Type B pancreatic cell (in vitro differentiated cells): ENCODE results near the gene CAPNS1. TPM values are rescaled to one million over a fixed set of nuclear protein-coding genes. Genes with fewer than 3 reads are reported as not detected.

Experiments used
- DNase-seq: peaks from one replicate; pipeline ENCODE4 v3.0.0; 2021; ENCODE audit warnings: mixed read lengths; ENCODE audit not compliant: unreplicated experiment; ENCODE audit errors: extremely low spot score
- H3K27ac Mint-ChIP-seq: 2 replicates; pipeline ENCODE4 v1.8.0; 2021; ENCODE audit warnings: mild to moderate bottlenecking, mixed read lengths
- H3K27me3 Mint-ChIP-seq: 2 replicates; pipeline ENCODE4 v1.8.0; 2021; ENCODE audit warnings: mixed read lengths
- H3K36me3 Mint-ChIP-seq: 2 replicates; pipeline ENCODE4 v1.8.0; 2021; ENCODE audit warnings: mixed read lengths
- H3K4me1 Mint-ChIP-seq: one replicate; pipeline ENCODE4 v1.8.0; 2021; ENCODE audit warnings: mixed read lengths; ENCODE audit not compliant: unreplicated experiment
- H3K4me3 Mint-ChIP-seq: 2 replicates; pipeline ENCODE4 v1.8.0; 2021; ENCODE audit warnings: mild to moderate bottlenecking, mixed read lengths
- H3K9me3 Mint-ChIP-seq: 2 replicates; pipeline ENCODE4 v1.8.0; 2021; ENCODE audit warnings: mixed read lengths
- total RNA-seq: library from RNA; stranded (reverse); gene quantifications from 2 replicates; pipeline ENCODE4 v1.2.1, GENCODE V29; 2021; ENCODE audit warnings: low replicate concordance
- TF ChIP-seq, protein P1 (sequence below): fragments of 200-600 bp; sonication (generic); conservative IDR thresholded peaks from 2 replicates; pipeline ENCODE4 v1.5.0; 2021; ENCODE audit warnings: antibody characterized with exemption, mild to moderate bottlenecking

Gene CAPNS1
- total RNA-seq, 1 donor from 2014 or later: 426 TPM

DNA sequence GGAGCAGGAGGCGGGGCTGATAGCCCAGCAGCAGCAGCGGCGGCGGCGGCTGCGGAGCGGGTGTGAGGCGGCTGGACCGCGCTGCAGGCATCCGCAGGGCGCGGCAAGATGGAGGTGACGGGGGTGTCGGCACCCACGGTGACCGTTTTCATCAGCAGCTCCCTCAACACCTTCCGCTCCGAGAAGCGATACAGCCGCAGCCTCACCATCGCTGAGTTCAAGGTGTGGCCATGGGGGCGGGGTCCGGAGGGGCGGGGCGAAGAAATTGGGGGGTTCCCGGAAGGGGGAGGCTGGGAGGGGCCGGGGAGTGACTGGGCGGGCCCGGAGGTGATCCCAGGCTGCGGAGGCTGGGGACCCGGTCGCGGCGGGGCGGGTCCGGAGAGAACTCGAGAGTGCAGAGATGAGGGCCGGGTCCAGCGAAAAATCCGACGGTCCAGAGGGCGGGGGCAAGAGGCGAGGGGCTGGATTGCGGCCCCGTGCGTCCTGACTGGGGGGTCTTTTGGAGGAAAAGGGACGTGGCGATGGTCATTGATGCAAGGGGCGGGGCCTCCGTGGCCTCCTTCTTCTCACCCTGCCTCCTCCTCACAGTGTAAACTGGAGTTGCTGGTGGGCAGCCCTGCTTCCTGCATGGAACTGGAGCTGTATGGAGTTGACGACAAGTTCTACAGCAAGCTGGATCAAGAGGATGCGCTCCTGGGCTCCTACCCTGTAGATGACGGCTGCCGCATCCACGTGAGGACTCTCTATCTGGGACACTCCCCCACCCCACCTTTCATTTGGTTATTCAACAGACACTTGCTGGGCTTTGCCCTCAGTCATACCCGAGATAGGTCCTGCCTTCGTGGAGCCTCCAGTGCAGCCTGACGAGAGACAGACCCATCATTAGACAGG, 24.2 kb upstream of the CAPNS1 start, which contains the start of gene TBCB:
Gene TBCB (plus strand): TSS at position 16 of the 891 bp plus-strand sequence. CDS start 93 bp downstream, at position 109.
- Mint-ChIP-seq H3K9me3 (no peaks in the 10 kb centered on the region), H3K27me3 (peaks cover 3% of the 10 kb centered on the region), H3K4me1 (peaks cover 28% of the 10 kb centered on the region), H3K4me3 (peak within 1 kb of the TSS; percentile 95), H3K27ac (peak within 1 kb of the TSS; percentile 97), H3K36me3 (peaks cover 13% of the 10 kb centered on the region)
- TF ChIP-seq, protein P1, sequence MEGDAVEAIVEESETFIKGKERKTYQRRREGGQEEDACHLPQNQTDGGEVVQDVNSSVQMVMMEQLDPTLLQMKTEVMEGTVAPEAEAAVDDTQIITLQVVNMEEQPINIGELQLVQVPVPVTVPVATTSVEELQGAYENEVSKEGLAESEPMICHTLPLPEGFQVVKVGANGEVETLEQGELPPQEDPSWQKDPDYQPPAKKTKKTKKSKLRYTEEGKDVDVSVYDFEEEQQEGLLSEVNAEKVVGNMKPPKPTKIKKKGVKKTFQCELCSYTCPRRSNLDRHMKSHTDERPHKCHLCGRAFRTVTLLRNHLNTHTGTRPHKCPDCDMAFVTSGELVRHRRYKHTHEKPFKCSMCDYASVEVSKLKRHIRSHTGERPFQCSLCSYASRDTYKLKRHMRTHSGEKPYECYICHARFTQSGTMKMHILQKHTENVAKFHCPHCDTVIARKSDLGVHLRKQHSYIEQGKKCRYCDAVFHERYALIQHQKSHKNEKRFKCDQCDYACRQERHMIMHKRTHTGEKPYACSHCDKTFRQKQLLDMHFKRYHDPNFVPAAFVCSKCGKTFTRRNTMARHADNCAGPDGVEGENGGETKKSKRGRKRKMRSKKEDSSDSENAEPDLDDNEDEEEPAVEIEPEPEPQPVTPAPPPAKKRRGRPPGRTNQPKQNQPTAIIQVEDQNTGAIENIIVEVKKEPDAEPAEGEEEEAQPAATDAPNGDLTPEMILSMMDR: no peak
- DNase-seq: no peak

DNA sequence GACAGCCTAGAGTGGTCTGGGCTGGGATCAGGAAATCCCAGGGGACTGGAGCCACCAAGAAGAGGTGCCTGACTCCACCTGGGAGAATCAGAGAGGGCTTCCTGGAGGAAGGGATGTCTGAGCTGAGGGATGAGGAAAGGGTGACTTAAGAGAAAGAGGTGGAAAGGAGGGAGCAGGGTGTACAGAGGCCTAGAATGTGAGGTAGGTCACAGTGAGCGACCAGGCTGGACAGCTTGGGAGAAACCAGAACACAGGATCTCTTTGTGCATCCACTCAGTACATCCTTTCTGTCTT, 23.6 kb upstream of the CAPNS1 start:
- peaks cover 13% of the 10 kb centered on the region for H3K36me3 Mint-ChIP-seq
- peak overlapping the region; percentile 97 for H3K27ac Mint-ChIP-seq
- no peak for DNase-seq
- no peaks in the 10 kb centered on the region for H3K9me3 Mint-ChIP-seq
- peaks cover 3% of the 10 kb centered on the region for H3K27me3 Mint-ChIP-seq
- peaks cover 28% of the 10 kb centered on the region for H3K4me1 Mint-ChIP-seq
- peak overlapping the region; percentile 95 for H3K4me3 Mint-ChIP-seq
- TF ChIP-seq, protein P1: no peak

DNA sequence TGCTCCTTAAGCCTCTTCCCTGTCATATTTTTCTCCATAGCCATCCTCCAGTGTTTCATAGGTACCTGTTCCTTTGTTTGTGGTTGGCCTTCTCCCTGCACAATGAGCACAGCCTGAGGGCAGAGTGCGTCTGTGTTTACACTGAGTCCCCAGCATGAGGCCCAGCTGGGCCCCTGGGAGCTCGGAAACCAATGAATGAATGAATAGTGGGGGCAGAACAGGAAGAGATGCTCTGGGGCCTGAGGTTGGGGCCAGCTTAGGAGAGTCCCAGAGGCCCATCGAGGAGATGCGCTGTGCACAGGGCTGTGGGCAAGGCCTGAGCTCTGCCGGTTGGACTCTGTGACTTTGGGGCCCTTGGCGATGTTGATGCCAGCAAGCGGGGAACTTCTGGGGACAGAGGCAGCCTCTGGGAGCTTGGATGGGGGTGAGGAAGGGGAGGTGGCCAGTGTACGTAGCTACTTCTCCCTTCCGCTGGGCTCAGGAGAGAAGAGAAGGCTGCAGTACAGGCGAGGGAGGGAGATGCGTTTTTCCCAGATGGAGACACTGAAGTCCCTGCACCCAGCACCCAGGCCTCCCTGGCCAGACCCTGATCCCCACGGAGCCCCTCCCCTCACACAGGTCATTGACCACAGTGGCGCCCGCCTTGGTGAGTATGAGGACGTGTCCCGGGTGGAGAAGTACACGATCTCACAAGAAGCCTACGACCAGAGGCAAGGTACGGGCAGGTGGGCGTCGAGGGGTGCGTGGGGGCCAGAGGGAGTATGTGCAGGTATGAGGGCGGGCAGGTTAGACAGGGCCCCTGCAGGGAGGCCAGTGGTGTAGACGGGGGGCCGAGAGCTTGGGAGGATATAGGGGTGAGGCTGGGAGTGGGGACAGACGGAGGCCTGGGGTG, 19.5 kb upstream of the CAPNS1 start:
- H3K36me3 Mint-ChIP-seq: peaks cover 4% of the 10 kb centered on the region
- no peaks in the 10 kb centered on the region for H3K9me3 Mint-ChIP-seq
- DNase-seq: no peak
- peak overlapping the region; percentile 58 for H3K4me3 Mint-ChIP-seq
- TF ChIP-seq, protein P1: no peak
- H3K27ac Mint-ChIP-seq: peak overlapping the region; percentile 75
- peaks cover 20% of the 10 kb centered on the region for H3K4me1 Mint-ChIP-seq
- H3K27me3 Mint-ChIP-seq: no peaks in the 10 kb centered on the region

DNA sequence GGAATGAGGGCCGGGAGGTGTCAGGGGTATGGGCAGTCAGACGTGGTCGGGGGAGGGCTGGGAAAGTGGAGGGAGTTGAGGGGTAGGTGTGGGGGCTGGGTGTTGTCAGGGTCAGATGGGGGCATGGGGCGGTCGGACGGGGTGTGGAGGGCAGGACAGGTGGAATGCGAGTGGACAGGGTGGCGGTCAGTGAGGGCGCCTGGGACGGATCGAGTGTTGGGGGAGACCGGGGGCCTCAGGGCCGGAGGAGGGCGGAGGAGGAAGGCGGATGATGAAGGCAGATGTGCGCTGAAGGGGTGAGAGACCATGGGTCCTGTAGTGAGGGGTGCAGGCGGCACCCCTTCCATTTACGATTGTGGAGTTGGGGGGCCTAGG, 18.9 kb upstream of the CAPNS1 start:
- H3K4me3 Mint-ChIP-seq: no peak overlapping the region

DNA sequence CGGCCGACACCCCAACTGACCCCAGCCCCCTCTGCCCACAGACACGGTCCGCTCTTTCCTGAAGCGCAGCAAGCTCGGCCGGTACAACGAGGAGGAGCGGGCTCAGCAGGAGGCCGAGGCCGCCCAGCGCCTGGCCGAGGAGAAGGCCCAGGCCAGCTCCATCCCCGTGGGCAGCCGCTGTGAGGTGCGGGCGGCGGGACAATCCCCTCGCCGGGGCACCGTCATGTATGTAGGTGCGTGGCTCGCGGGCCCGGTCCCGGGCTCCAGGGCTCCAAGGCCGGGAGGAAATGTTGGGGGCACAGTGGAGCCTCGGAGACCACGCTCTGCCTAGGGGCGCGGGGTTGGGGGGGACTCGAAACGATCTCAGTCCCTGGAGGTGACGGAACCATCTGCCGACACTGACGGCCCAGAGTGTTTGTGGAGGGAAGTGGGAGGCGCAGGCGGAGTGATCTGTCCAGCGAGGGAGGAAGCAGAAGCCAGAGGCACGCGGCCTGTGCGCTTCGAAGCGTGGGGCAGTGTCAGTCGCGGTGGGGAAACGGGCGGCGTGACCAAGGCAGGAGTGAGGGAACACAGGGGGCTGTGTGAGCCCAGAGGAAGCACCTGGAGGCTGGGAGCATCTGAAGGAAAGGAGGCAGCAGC, 18.3 kb upstream of the CAPNS1 start:
- H3K4me1 Mint-ChIP-seq: peaks cover 16% of the 10 kb centered on the region
- H3K27me3 Mint-ChIP-seq: no peaks in the 10 kb centered on the region
- no peak overlapping the region for H3K4me3 Mint-ChIP-seq
- no peak for DNase-seq
- TF ChIP-seq, protein P1: no peak
- peaks cover 4% of the 10 kb centered on the region for H3K36me3 Mint-ChIP-seq
- H3K27ac Mint-ChIP-seq: peak overlapping the region; percentile 67
- no peaks in the 10 kb centered on the region for H3K9me3 Mint-ChIP-seq

More for the DNA sequence above, 18.9 kb upstream of the CAPNS1 start:
- Mint-ChIP-seq H3K27me3 (no peaks in the 10 kb centered on the region), H3K9me3 (no peaks in the 10 kb centered on the region), H3K27ac (no peak overlapping the region), H3K4me1 (peaks cover 20% of the 10 kb centered on the region), H3K36me3 (peaks cover 4% of the 10 kb centered on the region)
- TF ChIP-seq, protein P1: no peak
- no peak for DNase-seq
